Neural progenitor cell (in vitro differentiated cells): ENCODE results near the gene PNPLA7. TPM values are rescaled to one million over a fixed set of nuclear protein-coding genes. Genes with fewer than 3 reads are reported as not detected.

Source experiments
- DNase-seq: peaks from one replicate; pipeline ENCODE4 v3.0.0-alpha.2; 2016; ENCODE audit warnings: low spot score
- H2AFZ ChIP-seq: fragments of 200-600 bp; sonication (generic); replicated peaks from 2 replicates; pipeline ENCODE4 v1.6.1; 2016; ENCODE audit warnings: antibody characterized with exemption
- H3F3A ChIP-seq: fragments of 200-600 bp; sonication (generic); 2 replicates; pipeline ENCODE4 v1.6.1; 2016; ENCODE audit warnings: antibody characterized with exemption, low read depth
- H3K27ac ChIP-seq: fragments of 200-600 bp; sonication (generic); 2 replicates; pipeline ENCODE4 v1.5.1; 2016; ENCODE audit warnings: mild to moderate bottlenecking
- H3K27me3 ChIP-seq: fragments of 200-600 bp; sonication (generic); 2 replicates; pipeline ENCODE4 v1.6.1; 2016; ENCODE audit warnings: mild to moderate bottlenecking, moderate library complexity
- H3K36me3 ChIP-seq: fragments of 200-600 bp; sonication (generic); 2 replicates; pipeline ENCODE4 v1.5.1; 2016
- H3K4me1 ChIP-seq: fragments of 200-600 bp; sonication (generic); 2 replicates; pipeline ENCODE4 v1.6.1; 2016; ENCODE audit warnings: mixed run types
- H3K4me2 ChIP-seq: fragments of 200-600 bp; sonication (generic); 2 replicates; pipeline ENCODE4 v1.6.1; 2016
- H3K4me3 ChIP-seq: fragments of 200-600 bp; sonication (generic); 2 replicates; pipeline ENCODE4 v1.5.1; 2016
- H3K79me2 ChIP-seq: fragments of 200-600 bp; sonication (generic); 2 replicates; pipeline ENCODE4 v1.6.1; 2016; ENCODE audit warnings: low read depth
- H3K9ac ChIP-seq: fragments of 200-600 bp; sonication (generic); 2 replicates; pipeline ENCODE4 v1.6.1; 2016
- H3K9me3 ChIP-seq: fragments of 200-600 bp; sonication (generic); 2 replicates; pipeline ENCODE4 v1.5.1; 2016; ENCODE audit warnings: low read depth
- H4K20me1 ChIP-seq: fragments of 200-600 bp; sonication (generic); 2 replicates; pipeline ENCODE4 v1.6.1; 2016; ENCODE audit warnings: low read depth
- H3K27ac Mint-ChIP-seq: 3 replicates; pipeline ENCODE4 v1.8.0; 2021; ENCODE audit warnings: mixed read lengths
- H3K27me3 Mint-ChIP-seq: 2 replicates; pipeline ENCODE4 v1.8.0; 2022; ENCODE audit warnings: low read depth, mild to moderate bottlenecking, inconsistent platforms, moderate library complexity, mixed read lengths; ENCODE audit not compliant: insufficient read depth
- H3K36me3 Mint-ChIP-seq: 3 replicates; pipeline ENCODE4 v1.8.0; 2021; ENCODE audit warnings: mixed read lengths
- H3K4me1 Mint-ChIP-seq: 3 replicates; pipeline ENCODE4 v1.8.0; 2021; ENCODE audit warnings: mixed read lengths
- H3K4me3 Mint-ChIP-seq: 3 replicates; pipeline ENCODE4 v1.8.0; 2021; ENCODE audit warnings: mild to moderate bottlenecking, moderate library complexity, mixed read lengths
- H3K9me3 Mint-ChIP-seq: 3 replicates; pipeline ENCODE4 v1.8.0; 2020; ENCODE audit warnings: mixed read lengths
- CTCF ChIP-seq: fragments of 200-600 bp; sonication (generic); IDR thresholded peaks from 2 replicates; pipeline ENCODE4 v1.5.1; 2017; ENCODE audit warnings: antibody characterized with exemption, mild to moderate bottlenecking
- EZH2 ChIP-seq: fragments of 200-600 bp; sonication (generic); IDR thresholded peaks from 2 replicates; pipeline ENCODE4 v1.6.1; 2017; ENCODE audit warnings: antibody characterized with exemption, mild to moderate bottlenecking, moderate library complexity
- EZH2phosphoT487 ChIP-seq: fragments of 200-600 bp; sonication (generic); IDR thresholded peaks from 2 replicates; pipeline ENCODE4 v1.6.1; 2017; ENCODE audit warnings: antibody characterized with exemption
- total RNA-seq: library from RNA; depleted of rRNA; stranded (reverse); fragments of >200 nt; gene quantifications from 2 replicates; pipeline ENCODE4 v1.2.3, GENCODE V29; 2015; ENCODE audit warnings: low replicate concordance

Gene PNPLA7
- total RNA-seq, 1 donor from 2014 or later, result 0.13 TPM

DNA sequence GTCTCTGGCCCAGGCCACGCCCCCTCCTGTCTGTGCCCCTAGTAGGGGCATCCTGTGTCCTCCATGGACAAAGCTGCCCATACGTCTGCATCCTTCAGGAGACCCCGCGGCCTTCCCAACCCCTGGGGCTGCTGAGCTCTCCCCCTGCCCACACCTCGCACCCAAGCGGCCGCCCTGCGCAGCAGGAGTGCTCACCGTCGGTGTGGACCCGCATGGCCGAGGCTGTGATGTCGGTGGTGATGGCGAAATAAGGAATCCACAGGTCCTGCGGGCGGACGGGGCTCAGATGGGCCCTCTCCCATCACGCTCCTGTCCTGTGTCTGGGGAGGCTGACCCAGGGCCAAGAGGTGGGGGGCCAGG is 86.3 kb downstream of the PNPLA7 start:
- Histone ChIP-seq H3K4me3 (no peak overlapping the region), H3K27me3 (peaks cover 40% of the 10 kb centered on the region), H3F3A (no peaks in the 10 kb centered on the region), H3K9me3 (no peaks in the 10 kb centered on the region), H2AFZ (no peak overlapping the region), H3K79me2 (no peaks in the 10 kb centered on the region), H3K4me1 (peaks cover 4% of the 10 kb centered on the region), H4K20me1 (no peaks in the 10 kb centered on the region), H3K36me3 (no peaks in the 10 kb centered on the region), H3K9ac (no peak overlapping the region), H3K4me2 (no peak overlapping the region), H3K27ac (no peak overlapping the region)
- Mint-ChIP-seq H3K4me1 (peaks cover 2% of the 10 kb centered on the region), H3K27me3 (no peaks in the 10 kb centered on the region), H3K9me3 (peaks cover 2% of the 10 kb centered on the region), H3K27ac (no peak overlapping the region), H3K4me3 (no peak overlapping the region), H3K36me3 (no peaks in the 10 kb centered on the region)
- no peak for DNase-seq
- no peak for TF ChIP-seq CTCF
- no peak for TF ChIP-seq EZH2
- no peak for TF ChIP-seq EZH2phosphoT487

GRCh38 chr9:137462986-137463930 is 86.9 kb downstream of the PNPLA7 start:
- Mint-ChIP-seq H3K4me3 (no peak overlapping the region), H3K27ac (no peak overlapping the region), H3K9me3 (peaks cover 2% of the 10 kb centered on the region), H3K36me3 (no peaks in the 10 kb centered on the region), H3K27me3 (no peaks in the 10 kb centered on the region), H3K4me1 (peaks cover 2% of the 10 kb centered on the region)
- H3K4me3 ChIP-seq, result no peak overlapping the region
- peaks cover 5% of the 10 kb centered on the region for H3K79me2 ChIP-seq
- no peaks in the 10 kb centered on the region for H3F3A ChIP-seq
- DNase-seq, result no peak
- H3K4me1 ChIP-seq, result peaks cover 7% of the 10 kb centered on the region
- H3K27me3 ChIP-seq, result peaks cover 45% of the 10 kb centered on the region
- peaks cover 5% of the 10 kb centered on the region for H4K20me1 ChIP-seq
- no peaks in the 10 kb centered on the region for H3K36me3 ChIP-seq
- H3K9me3 ChIP-seq, result no peaks in the 10 kb centered on the region
- H2AFZ ChIP-seq, result no peak overlapping the region
- no peak overlapping the region for H3K9ac ChIP-seq
- H3K4me2 ChIP-seq, result no peak overlapping the region
- TF ChIP-seq EZH2 (no peak), CTCF (no peak), EZH2phosphoT487 (no peak)
- H3K27ac ChIP-seq, result no peak overlapping the region

GRCh38 chr9:137462396-137462985 is 87.7 kb downstream of the PNPLA7 start:
- H3K4me3 Mint-ChIP-seq, result no peak overlapping the region
- no peak for DNase-seq
- peaks cover 2% of the 10 kb centered on the region for H3K9me3 Mint-ChIP-seq

More at GRCh38 chr9:137462396-137462985, 87.7 kb downstream of the PNPLA7 start:
- H3K4me1 ChIP-seq, result peaks cover 11% of the 10 kb centered on the region
- no peaks in the 10 kb centered on the region for H3K9me3 ChIP-seq
- Mint-ChIP-seq H3K36me3 (no peaks in the 10 kb centered on the region), H3K4me1 (peaks cover 2% of the 10 kb centered on the region), H3K27me3 (no peaks in the 10 kb centered on the region), H3K27ac (no peak overlapping the region)
- H3K9ac ChIP-seq, result no peak overlapping the region
- H3F3A ChIP-seq, result no peaks in the 10 kb centered on the region
- H2AFZ ChIP-seq, result no peak overlapping the region
- peaks cover 7% of the 10 kb centered on the region for H3K79me2 ChIP-seq
- TF ChIP-seq EZH2 (no peak), CTCF (no peak), EZH2phosphoT487 (no peak)
- no peak overlapping the region for H3K4me3 ChIP-seq
- peaks cover 12% of the 10 kb centered on the region for H4K20me1 ChIP-seq
- H3K36me3 ChIP-seq, result no peaks in the 10 kb centered on the region
- H3K27me3 ChIP-seq, result peaks cover 48% of the 10 kb centered on the region
- no peak overlapping the region for H3K27ac ChIP-seq
- H3K4me2 ChIP-seq, result no peak overlapping the region
